Measurements from ENCODE around the gene NRTN.
"Not testable (repeated sequence)": the region's sequence is repeated elsewhere in the genome, so short reads cannot be mapped to it uniquely, and the experiment has no call there.

NRTN gene

GRCh38 chr19:5804516-5805461, at the start of gene NRTN:
TSS of gene NRTN (plus strand) at chr19:5805067. CDS start at chr19:5824166, 19,099 bp downstream.
- peak; percentile 80 for DNase-seq

GRCh38 chr19:5762608-5763217, 42.2 kb upstream of the NRTN start:
- DNase-seq = no peak

GRCh38 chr19:5765220-5765619, 39.6 kb upstream of the NRTN start:
- no peak for DNase-seq

GRCh38 chr19:5767949-5768348, 36.9 kb upstream of the NRTN start:
- DNase-seq = no peak

- DNase-seq = no peak
Measured at GRCh38 chr19:5772416-5772815, 32.5 kb upstream of the NRTN start.

- no peak for DNase-seq
Measured at GRCh38 chr19:5773276-5773675, 31.6 kb upstream of the NRTN start.

- no peak for DNase-seq
Measured at GRCh38 chr19:5774921-5775320, 29.9 kb upstream of the NRTN start.

- no peak for DNase-seq
Measured at GRCh38 chr19:5775668-5776309, 29.1 kb upstream of the NRTN start.

- DNase-seq = no peak
Measured at GRCh38 chr19:5778402-5778801, 26.5 kb upstream of the NRTN start.

- DNase-seq = not testable (repeated sequence)
Measured at GRCh38 chr19:5780916-5781315, 24.0 kb upstream of the NRTN start.

- no peak for DNase-seq
Measured at GRCh38 chr19:5782322-5782721, 22.5 kb upstream of the NRTN start.

- no peak for DNase-seq
Measured at GRCh38 chr19:5782945-5783919, 21.6 kb upstream of the NRTN start.

- DNase-seq = no peak
Measured at GRCh38 chr19:5784581-5785147, 20.2 kb upstream of the NRTN start, which contains the start of gene PRR22. TSS of gene PRR22 (minus strand) at chr19:5784746. CDS start at chr19:5784660, 86 bp downstream.

GRCh38 chr19:5785423-5785822, 19.4 kb upstream of the NRTN start:
- DNase-seq = no peak

GRCh38 chr19:5786593-5787408, 18.1 kb upstream of the NRTN start:
- DNase-seq = no peak

GRCh38 chr19:5787409-5788182, 17.3 kb upstream of the NRTN start:
- DNase-seq = no peak

GRCh38 chr19:5788422-5788821, 16.4 kb upstream of the NRTN start:
- DNase-seq = no peak

- no peak for DNase-seq
Measured at GRCh38 chr19:5789351-5789761, 15.5 kb upstream of the NRTN start.

GRCh38 chr19:5789886-5790558, 14.8 kb upstream of the NRTN start:
- no peak for DNase-seq

All from 8988T (cell line).